Gastrocnemius medialis (tissue), 4 donors: ENCODE measurements around the gene ODF2. TPM values are rescaled to one million over a fixed set of nuclear protein-coding genes. Genes with fewer than 3 reads are reported as not detected.
"Not testable (repeated sequence)": the region's sequence is repeated elsewhere in the genome, so short reads cannot be mapped to it uniquely, and the experiment has no call there.

ENCODE experiments used
- ATAC-seq, 2 donors: fragments of 150-250 bp; one replicate each; pipeline ENCODE4 v1.9.1; 2016
- DNase-seq, 2 donors: peaks; one replicate each; pipeline ENCODE4 v3.0.0-alpha.2; 2019
- H3K27ac ChIP-seq, 4 donors: fragments of 200-600 bp; sonication (generic); 1 replicate in 1 of 4; 2 replicates in 3 of 4; pipeline ENCODE4 v1.5.1; 2016 to 2018; ENCODE audit warnings: mild to moderate bottlenecking in 2 of 4, moderate library complexity in 1 of 4
- H3K27me3 ChIP-seq, 3 donors: fragments of 200-600 bp; sonication (generic) in 2 of 3; 1 replicate in 1 of 3; 2 replicates in 2 of 3; pipeline versions ENCODE4 v1.5.1 to v1.6.0; 2016 to 2019; ENCODE audit warnings: mild to moderate bottlenecking in 1 of 3, moderate library complexity in 1 of 3
- H3K36me3 ChIP-seq, 2 donors: fragments of 200-600 bp; sonication (generic) in 1 of 2; one replicate each; pipeline ENCODE4 v1.5.1; 2017 to 2018
- H3K4me1 ChIP-seq, 2 donors: fragments of 200-600 bp; sonication (generic) in 1 of 2; one replicate each; pipeline ENCODE4 v1.5.1; 2016 to 2017; ENCODE audit warnings: mild to moderate bottlenecking in 2 of 2
- H3K4me3 ChIP-seq, 4 donors: fragments of 200-600 bp; sonication (generic) in 3 of 4; 1 replicate in 1 of 4; 2 replicates in 3 of 4; pipeline ENCODE4 v1.5.1; 2016 to 2019; ENCODE audit warnings: mild to moderate bottlenecking in 2 of 4
- H3K9me3 ChIP-seq, 3 donors: fragments of 200-600 bp; sonication (generic) in 2 of 3; 1 replicate in 1 of 3; 2 replicates in 2 of 3; pipeline ENCODE4 v1.5.1; 2016 to 2019
- CTCF ChIP-seq, 5 experiments: fragments of 450-650 bp in 3 of 5; fragments of 200-600 bp in 2 of 5; sonication (generic) in 2 of 5; IDR thresholded peaks in 4 of 5; conservative IDR thresholded peaks in 1 of 5; 1 replicate in 4 of 5; 2 replicates in 1 of 5; pipeline ENCODE4 v1.5.1; 2016 to 2019; ENCODE audit warnings: antibody characterized with exemption in 5 of 5, mild to moderate bottlenecking in 3 of 5, moderate library complexity in 3 of 5
- POLR2A ChIP-seq, 2 donors: fragments of 450-650 bp; IDR thresholded peaks; one replicate each; pipeline ENCODE4 v1.6.1; 2017; ENCODE audit warnings: antibody characterized with exemption in 2 of 2, mild to moderate bottlenecking in 2 of 2, moderate library complexity in 2 of 2
- in situ Hi-C, 4 donors: fragments of 200-750 bp; cut with MboI; loops; one replicate each; pipeline versions ENCODE4 v1.15.0 to v1.8.0; 2017; ENCODE audit warnings: low sequenced_read_pairs in 4 of 4
- intact Hi-C: fragments of 100-400 bp; cut with DNase I; formaldehyde crosslinking; loops from one replicate; pipeline ENCODE4 v1.15.1; 2023; ENCODE audit warnings: low total_unique reads
- total RNA-seq, 4 donors: library from RNA; depleted of rRNA; stranded (reverse); fragments of >200 nt; gene quantifications; one replicate each; pipeline versions ENCODE4 v1.1.0 to v1.2.3, GENCODE V29; 2016

The ODF2 gene
- total RNA-seq, 4 donors from 2014 or later: 8.5 to 11.0 (median 9.9) TPM

- H3K9me3 ChIP-seq: no peaks in the 10 kb centered on the region
- H3K27me3 ChIP-seq: peaks cover 5 to 9% (median 7%) of the 10 kb centered on the region in 3 donors
- DNase-seq (no peak), ATAC-seq (no peak)
- intact Hi-C loops: no loop called here
- H3K27ac ChIP-seq: no peak overlapping the region
- H3K4me3 ChIP-seq: no peak overlapping the region
- in situ Hi-C loops: no loop called here
- H3K36me3 ChIP-seq: no peaks in the 10 kb centered on the region
- peaks cover 5 to 18% of the 10 kb centered on the region in 2 donors for H3K4me1 ChIP-seq
- no peak for TF ChIP-seq CTCF (IDR thresholded peaks at IDR 0.05 in 4 of 5, conservative IDR thresholded peaks at IDR 0.05 in 1 of 5)
- no peak for TF ChIP-seq POLR2A (IDR thresholded peaks at IDR 0.05)
Observed at GRCh38 chr9:128422783-128423150, 33.0 kb upstream of the ODF2 start.

GRCh38 chr9:128423356-128423755, 32.5 kb upstream of the ODF2 start:
- H3K4me1 ChIP-seq: peaks cover 5 to 18% of the 10 kb centered on the region in 2 donors
- H3K9me3 ChIP-seq, H3K27me3 ChIP-seq, H3K36me3 ChIP-seq, ATAC-seq, H3K4me3 ChIP-seq, in situ Hi-C loops, intact Hi-C loops, DNase-seq, H3K27ac ChIP-seq: not testable (repeated sequence)

- DNase-seq (no peak), ATAC-seq (no peak)
- peaks cover 4 to 14% of the 10 kb centered on the region in 2 donors for H3K4me1 ChIP-seq
- H3K36me3 ChIP-seq: no peaks in the 10 kb centered on the region
- H3K4me3 ChIP-seq: no peak overlapping the region
- intact Hi-C loops (no loop called here), in situ Hi-C loops (no loop called here)
- H3K27me3 ChIP-seq: peaks cover 3 to 4% (median 3%) of the 10 kb centered on the region in 3 donors
- TF ChIP-seq CTCF (IDR thresholded peaks at IDR 0.05 in 4 of 5, conservative IDR thresholded peaks at IDR 0.05 in 1 of 5) (no peak), POLR2A (IDR thresholded peaks at IDR 0.05) (no peak)
- H3K9me3 ChIP-seq: no peaks in the 10 kb centered on the region
- no peak overlapping the region for H3K27ac ChIP-seq
Observed at GRCh38 chr9:128424268-128424780, 31.5 kb upstream of the ODF2 start.

- intact Hi-C loops (no loop called here), in situ Hi-C loops (no loop called here)
- H3K36me3 ChIP-seq: no peaks in the 10 kb centered on the region
- DNase-seq (no peak), ATAC-seq (no peak)
- H3K27ac ChIP-seq: no peak overlapping the region
- no peak for TF ChIP-seq CTCF (IDR thresholded peaks at IDR 0.05 in 4 of 5, conservative IDR thresholded peaks at IDR 0.05 in 1 of 5)
- H3K4me1 ChIP-seq: no peaks in the 10 kb centered on the region
- no peak overlapping the region for H3K4me3 ChIP-seq
- H3K27me3 ChIP-seq: no peaks in the 10 kb centered on the region
- H3K9me3 ChIP-seq: no peaks in the 10 kb centered on the region
Observed at GRCh38 chr9:128428644-128429512, 26.9 kb upstream of the ODF2 start.

- H3K36me3 ChIP-seq: no peaks in the 10 kb centered on the region
- no peak for DNase-seq
- TF ChIP-seq CTCF (IDR thresholded peaks at IDR 0.05 in 4 of 5, conservative IDR thresholded peaks at IDR 0.05 in 1 of 5) (no peak), POLR2A (IDR thresholded peaks at IDR 0.05) (no peak)
- no peaks in the 10 kb centered on the region for H3K27me3 ChIP-seq
- in situ Hi-C loops: no loop called here
- H3K4me1 ChIP-seq: no peaks in the 10 kb centered on the region
- H3K4me3 ChIP-seq: no peak overlapping the region
- no peak overlapping the region for H3K27ac ChIP-seq
- intact Hi-C loops: no loop called here
- no peaks in the 10 kb centered on the region for H3K9me3 ChIP-seq
- ATAC-seq: no peak
Observed at GRCh38 chr9:128429513-128430086, 26.2 kb upstream of the ODF2 start.
